NCI-H748 (cell line): ENCODE data around the gene KIF18B.

Experiments
- DNase-seq: peaks from one replicate; lab custom pipeline; 2025; ENCODE audit not compliant: unreplicated experiment; lab: John Stamatoyannopoulos, UW

The KIF18B gene

DNA sequence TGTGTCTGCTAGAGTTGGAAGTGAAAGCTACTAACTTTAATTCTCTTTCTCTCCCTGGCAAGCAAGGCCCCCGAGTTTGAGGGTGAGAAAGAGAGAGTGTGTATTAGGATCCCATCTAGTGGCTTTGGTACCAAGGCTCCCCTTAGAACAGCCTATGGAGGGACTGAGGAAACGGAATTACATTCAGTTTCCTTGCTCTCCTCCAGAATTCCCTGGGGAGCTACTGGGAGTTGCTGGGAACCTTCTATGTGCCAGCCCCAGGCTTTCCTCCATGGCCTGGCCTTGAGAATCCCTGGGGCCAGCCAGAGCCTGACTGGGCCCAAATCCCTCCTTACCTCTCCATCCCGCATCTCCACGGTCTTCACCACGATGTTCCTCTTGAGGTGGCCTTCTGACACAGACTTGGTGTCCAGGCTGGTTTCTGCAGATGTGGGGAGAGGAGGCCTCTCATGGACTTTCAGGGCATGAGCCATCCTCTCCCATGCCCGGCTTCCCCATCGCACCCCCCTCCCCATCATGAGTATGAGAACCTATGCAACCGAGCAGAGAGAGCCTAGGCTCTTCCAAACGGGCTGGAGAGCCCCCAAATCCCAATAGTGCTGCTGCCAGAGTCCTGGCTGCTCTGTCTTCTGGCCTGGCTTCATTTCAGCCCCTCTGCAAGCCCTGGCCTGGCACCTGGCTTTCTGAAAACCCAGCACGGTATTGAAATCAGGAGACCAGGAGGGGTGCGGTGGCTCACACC is 39.7 kb downstream of the KIF18B start:
- no peak for DNase-seq

DNA sequence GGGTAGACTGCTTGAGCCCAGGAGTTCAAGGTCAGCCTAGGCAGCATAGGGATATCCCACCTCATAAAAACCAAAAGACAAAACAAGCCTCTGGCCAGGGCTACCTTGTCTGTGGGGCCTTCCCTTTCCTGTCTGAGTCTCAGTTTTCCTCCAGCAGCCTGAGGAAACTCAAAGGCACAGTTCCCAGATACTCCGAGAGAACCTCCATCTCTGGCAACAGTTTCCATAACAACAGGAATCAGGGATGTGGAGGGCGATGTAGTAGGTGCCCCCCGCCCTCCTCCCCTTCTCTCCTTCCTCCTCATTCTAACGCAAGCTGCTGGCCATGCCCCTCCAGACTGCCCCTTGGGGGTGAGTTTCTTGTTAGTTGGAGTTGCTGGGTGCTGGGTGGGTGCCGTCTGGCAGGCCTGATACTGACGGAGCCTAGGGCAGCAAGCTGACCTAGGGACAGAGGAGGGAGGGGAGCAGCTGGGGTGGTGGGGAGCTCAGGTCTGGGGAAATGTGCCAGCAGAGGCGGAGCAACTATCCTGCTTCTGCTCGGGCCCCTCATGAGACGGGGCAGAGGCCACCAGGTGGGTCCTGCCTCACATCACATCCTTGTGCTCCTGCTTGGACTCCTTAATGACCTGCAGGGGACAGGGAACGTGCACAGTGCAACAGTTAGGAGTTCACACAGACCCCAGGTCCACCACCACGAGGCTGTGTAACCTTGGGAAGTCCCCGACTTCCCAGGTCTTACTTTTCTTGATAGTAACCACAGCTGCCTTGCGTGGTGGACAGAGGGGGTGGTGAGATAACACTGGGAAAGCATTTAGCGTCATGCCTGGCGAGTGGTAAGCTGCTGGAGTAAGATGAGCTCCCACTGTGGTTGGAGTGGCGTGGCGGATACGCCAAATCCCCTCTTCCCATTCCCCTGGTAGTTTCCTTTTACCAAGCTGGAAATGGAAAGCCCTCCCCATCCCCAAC is 40.5 kb downstream of the KIF18B start:
- DNase-seq: no peak

DNA sequence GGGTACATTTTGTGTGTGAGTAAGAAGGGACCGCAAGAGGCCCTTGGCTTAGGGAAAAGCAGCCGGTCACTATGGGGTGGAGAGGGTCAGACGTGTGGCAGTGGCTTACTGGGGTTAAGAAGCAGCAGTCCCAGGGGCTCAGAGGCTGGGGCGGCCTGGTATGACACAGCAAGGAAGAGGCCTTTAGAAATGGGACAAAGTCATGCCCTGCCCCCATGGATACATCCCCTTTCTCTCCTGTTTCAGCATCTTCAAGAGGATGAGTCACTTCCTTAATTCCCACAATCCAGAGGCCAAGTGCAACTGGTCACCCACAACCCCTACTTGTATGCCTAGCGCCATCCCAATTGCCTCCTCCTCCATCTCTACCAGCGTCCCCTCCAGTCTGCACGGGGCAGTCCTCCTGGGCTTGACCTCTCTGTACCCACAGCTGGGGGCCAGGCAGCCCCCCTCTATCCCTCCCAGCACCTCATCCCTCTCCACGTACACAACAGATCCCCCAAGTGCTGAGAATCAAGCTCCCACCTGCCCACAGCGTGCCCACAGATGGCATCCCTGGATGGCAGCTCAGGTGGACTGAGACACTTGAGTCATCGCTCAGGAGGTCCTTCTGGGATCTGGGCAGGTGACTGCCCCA is 41.4 kb downstream of the KIF18B start:
- DNase-seq: no peak

DNA sequence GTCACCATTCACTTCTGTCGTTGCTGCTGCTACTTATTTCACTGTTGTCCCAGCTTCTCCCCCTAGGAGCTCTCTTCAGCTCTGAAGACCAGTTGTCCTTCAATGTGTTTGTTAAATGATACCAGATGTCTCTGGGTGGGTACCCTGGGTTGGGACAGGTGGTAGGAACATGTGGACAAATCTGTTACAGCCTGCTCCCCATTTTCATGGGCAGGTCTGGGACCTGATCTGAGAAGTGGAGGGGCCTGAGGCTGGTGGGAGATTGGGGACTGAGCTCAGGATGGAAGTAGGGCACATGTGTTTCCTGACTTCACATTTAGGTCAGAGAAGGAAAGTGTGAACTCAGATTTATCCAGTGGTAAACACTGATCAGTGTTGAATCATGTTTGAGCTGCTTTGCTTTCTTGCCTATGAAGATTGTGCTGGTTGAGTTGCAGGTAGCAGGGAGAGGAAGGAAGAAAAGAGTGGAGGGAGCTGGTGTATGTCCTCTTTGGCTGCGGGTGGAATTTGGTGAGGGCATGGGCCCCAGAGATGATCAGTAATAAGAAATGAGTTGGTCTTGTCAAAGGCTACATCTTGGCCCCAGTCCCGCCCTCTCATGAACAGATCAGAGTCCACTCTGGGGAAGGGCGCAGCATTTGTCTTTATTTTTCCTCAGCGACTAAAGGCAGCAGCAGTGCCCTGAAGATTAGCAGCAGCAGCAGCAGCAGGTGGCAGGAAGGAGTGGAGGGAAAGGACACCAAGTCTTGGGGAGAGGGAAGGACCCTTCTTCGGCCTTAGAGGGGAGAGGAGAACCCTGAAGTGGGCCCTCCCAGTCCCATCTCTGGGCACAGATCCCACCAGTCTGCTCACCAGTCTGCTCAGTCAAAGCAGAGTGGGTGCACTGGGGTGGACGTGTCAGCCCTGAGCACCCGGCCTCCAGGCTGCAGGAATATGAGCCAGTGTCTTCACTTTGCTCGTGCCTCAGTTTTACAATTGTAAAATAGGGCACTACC is 42.3 kb downstream of the KIF18B start:
- DNase-seq: no peak

DNA sequence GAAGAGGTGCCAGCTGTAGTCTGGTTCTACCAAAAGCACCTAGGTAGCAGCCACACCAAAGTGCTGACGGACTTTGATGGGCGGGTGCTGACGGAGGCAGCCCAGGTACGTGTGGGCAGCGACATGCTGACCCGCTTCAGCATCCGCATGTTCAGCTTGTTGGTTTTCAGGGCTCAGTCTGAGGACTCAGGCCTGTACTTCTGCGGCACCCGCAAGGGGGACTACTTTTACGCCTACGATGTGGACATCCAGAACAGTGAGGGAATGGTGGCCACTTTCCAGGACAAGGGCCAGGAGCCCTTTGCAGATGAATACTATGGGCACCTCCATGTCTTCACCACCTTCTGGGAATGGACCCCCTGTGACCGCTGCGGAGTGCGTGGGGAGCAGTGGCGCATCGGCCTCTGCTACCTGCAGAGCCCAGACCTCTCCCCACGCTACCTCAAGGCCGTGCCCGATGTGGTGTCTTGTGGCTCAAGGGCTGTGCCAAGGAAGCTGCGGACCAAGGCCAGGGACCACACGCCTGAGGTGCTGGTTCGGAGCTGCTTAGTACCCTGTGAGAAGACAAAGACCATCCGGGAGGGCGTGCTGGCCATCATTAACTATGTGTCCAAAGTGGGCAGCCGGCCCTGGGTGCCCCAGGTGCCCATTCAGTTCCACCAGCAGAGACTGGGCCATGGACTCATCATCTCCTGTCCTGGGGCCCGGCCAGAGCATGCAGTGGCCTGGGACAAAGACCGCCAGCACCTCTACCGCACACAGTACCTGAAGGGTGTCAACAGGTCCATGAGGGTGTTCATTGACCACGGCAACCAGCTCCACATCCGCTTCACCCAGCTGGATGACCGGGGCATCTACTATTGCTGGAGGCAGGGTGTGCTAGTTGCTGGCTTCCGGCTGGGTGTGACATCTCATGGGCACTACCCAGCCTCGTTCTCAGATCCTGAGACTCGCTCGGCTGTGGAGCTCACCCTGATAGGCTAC is 43.3 kb downstream of the KIF18B start:
- no peak for DNase-seq

DNA sequence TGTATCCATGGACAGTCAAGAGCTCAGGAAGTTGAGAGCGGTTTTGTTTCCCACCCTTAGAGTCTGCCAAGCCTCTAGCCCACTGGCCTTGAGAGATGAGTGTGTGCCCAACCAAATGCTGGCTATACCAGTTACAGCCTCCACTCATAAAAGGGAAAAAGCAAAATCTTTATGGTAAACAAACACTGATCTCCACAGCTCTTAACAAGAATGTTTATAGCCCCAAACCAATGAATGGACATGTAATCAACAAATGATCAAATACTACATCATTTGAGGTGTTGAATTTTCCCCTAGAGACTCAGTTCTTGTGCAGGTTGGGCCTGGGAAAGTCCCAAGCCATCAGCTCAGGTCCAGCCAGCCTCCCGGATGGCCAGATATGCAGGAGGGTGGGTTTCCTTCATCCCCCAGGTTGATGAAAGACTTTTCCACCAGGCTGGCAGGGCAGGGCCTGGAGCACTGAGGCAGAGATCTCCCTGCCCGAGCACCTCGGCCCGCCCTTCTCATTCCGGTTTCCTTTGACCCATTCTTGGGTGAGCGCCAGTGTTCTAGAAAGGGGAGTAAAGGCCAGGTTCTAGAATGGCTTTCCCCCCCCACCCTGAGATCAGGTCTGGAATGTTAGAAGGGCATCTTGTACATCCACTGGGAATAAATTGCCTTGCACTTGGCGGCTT is 44.4 kb downstream of the KIF18B start:
- DNase-seq: no peak

DNA sequence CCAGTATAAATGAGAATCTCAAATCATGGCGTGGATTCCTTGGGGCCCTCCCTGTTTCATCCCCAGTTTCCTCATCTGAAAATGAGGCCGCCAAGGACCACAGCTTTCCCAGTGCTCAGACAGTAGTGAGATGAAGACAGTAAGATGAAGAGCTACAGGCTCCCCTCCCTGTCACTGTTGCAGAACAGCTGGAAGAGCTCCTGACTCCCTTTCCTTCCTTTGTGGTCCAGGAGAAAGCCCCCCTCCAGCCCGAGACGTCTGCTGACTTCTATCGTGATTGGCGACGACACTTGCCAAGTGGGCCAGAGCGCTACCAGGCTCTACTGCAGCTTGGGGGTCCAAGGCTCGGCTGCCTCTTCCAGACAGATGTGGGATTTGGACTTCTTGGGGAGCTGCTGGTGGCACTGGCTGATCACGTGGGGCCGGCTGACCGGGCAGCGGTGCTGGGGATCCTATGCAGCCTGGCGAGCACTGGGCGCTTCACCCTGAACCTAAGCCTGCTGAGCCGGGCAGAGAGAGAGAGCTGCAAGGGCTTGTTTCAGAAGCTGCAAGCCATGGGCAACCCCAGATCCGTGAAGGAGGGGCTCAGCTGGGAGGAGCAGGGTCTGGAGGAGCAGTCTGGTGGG is 45.3 kb downstream of the KIF18B start:
- DNase-seq: no peak

DNA sequence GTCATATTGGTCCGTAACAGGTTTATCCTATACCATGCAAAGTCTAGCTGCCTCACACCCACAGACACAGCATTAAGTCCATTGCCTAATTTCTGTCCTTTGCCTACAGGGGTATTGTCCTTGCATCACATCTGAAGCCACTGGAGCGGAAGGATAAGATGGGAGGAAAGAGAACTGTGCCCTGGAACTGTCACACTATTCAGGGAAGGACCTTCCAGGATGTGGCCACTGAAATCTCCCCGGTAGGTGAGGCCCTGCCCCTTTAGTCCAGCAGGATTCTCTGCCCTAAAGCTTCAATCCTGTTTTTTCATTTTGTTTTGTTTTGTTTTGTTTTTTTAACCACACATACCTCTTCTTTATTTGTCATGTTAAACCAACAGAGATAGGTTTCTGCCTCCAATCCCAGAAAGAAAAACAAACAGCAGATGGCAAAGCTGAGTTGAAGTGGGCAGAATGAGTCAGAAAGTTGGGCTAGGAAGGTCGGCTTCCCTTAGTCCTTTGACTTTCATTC is 46.1 kb downstream of the KIF18B start:
- DNase-seq: no peak

DNA sequence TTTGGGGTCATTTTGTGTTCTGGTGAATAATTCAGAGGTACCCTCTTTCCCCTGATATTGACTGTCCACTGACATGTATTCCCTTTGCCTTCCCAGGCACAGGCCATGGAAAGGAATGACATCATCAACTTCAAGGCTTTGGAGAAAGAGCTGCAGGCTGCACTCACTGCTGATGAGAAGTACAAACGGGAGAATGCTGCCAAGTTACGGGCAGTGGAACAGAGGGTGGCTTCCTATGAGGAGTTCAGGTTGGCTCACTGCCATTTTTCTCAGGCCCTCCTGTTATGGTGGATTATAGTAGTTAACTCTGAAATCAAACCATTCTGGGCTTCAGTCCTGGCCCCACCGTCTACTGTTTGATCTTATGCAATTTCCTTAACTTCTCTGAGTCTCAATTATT is 46.7 kb downstream of the KIF18B start:
- no peak for DNase-seq

DNA sequence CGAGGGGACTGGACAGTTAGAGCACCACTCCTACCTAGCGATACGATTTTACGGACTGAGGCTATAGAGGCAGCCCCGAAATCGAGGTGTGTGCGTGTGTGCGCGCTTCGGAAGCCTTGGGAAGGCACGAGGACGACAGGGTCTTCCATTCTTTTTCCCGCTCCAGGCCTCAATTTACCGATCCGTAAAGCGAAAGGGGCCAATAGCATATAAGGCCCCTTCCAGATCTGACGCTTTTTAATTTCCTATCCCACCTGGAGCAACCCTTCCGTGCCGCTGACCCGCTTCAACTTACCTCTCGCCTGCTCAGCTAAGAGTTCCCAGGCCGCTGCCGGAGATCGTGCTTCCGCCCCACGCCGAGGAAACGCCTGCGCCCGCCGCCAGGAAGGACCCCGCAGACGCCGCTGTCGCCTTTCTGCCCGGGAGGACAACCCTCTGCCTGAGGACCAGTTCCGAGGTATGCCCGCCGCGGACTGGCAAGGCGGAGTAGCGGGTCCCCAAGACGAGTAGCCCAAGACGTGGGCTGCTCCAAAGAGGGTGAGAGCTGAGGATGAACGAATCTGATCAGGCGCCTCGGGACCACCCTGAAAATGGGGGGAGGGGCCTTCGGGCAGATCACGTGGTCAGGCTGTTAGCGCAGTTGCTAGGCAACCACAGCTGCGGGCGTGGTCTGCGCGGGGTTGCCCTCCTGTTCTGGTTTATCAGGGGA is 48.3 kb downstream of the KIF18B start, which contains the start of gene EFTUD2:
Gene EFTUD2 (minus strand): TSS at position 372 of the 709 bp plus-strand sequence. CDS start 4,924 bp downstream, outside the sequence.
- DNase-seq: peak; percentile 91

DNA sequence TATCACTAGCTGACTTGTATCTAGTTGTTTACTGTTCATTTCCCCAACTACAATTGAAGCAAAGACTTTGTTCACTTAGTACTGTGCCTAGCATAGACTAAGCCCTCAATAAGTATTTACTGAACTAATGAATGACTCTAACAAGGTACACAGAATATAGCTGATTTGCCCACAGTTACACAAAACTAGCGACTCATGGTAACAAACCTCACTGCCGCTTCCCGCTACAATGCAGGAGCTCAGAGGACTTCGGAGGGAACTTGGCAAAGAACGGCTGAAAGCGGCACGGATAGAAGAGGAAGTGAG is 48.9 kb downstream of the KIF18B start:
- DNase-seq: no peak

DNA sequence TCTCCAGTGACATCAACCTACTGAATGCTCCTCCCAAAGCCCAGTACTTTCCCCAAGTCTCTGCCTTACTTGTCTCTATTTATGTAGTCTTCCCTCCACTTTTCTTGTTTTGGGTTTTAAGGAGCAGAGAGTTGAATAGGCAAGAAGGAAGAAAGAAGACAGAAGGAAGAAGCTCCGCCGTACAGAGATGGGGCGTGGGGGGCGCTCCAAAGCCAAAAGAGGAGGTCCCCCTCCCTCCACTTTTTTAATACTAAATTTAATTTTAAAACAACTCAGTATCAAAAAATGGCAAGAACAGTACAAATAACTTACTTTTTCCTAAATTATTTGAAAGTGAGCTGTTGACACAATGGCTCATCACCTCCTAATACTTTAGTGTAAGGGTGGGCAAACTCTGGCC is 52.9 kb downstream of the KIF18B start:
- DNase-seq: no peak

DNA sequence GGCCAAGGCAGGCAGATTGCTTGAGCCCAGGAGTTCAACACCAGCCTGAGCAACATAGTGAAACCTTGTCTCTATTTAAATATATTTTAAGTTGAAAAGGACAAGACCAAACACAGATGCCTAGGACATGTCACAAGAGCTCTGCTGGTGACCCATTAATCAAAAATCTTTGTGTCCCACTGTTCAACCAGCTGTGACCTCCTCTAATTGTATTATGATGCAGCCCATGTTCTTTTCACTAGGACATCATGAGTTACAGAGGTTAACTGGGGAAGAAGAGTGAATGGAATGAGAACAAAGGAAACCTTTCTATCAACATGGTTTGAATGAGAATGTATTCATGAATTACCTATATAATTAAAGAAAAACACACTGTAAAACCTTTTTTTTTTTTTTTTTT is 55.3 kb downstream of the KIF18B start:
- DNase-seq: no peak

DNA sequence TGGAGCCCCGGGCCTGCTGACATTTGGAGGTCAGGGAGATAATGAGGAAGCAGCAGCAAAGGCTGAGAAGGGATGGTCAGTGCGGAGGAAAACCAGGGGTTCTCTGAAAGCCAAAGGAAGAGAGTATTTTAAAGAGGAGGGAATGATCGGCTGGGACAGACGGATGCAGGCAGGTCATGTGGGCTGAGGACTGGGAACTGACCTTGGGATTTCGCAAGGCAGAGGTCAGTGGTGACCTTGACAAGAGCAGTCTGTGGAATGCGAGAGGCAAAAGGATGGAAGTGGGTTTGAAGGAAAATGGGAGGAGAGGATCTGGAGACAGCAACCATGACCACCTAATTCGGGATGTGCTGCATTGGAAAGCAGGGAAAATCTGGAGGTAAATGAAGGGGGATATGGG is 58.6 kb downstream of the KIF18B start:
- DNase-seq: no peak

DNA sequence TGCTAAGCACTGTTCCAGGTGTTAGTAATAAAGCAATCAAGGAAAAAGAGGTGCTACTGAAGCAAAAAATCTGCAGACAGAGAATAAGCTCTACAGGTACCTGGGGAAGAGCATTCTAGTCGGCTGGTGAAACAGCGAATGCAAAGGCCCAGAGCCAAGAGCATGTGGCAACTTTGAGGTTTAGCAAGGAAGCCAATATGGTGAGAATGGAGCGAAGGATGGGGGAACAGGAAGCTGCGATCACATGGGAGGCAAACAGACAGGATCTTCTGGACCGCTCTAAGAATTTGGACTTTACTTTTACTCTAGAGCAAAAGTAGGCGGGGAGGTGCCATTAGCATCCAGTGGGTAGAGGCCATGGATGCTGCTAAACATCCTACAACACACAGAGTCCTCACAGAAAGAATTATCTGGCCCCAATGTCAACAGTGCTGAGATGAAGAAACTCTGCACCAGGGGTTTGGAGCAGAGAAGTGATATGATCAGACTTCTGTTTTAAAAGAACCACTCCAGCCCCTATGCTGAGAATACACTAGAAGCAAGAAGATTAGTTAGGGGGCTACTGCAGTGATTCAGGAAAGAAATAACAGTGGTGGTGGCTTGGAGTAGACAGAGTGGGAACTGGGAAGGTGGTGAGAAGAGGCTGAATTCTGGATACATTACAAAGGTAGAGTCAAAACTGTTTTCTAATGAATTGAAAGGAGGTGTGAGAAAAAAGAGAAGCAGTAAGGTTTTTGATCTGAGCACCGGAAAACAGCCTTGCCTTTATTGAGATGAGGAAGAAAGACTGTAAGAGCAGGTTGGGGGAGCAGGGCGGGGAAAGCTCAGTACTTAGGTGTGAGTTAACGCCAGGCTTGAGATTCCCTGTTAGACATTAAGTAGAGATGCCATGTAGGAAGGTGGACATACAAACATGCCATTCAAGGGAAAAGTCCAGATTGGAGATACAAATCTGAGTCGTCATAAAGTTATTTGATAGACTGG is 59.3 kb downstream of the KIF18B start:
- DNase-seq: no peak

DNA sequence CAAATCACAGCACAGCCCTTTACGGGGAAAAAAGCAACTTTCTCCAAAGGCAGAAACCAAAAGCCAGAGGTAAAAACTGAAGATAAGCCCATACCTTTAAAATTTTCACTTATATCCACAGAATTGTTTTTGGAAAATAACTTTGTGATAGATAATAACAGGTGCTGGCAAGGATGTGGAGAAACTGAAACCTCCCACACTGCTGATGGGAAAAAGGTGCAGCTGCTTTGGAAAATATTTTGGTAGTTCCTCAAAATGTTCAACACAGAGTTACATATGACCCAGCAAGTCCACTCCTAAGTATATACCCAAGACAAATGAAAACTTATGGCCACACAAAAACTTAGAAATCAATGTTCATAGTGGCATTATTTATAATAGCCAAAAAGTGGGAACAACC is 60.6 kb downstream of the KIF18B start:
- no peak for DNase-seq
